HG02852 (cell line): Measurements from ENCODE around the gene NFIB.

Experiments used
- ATAC-seq: cut with Tn5 transposase; IDR thresholded peaks from one replicate; pipeline ENCODE4 v1.9.1; 2021; ENCODE audit warnings: mild to moderate bottlenecking, moderate library complexity; ENCODE audit not compliant: unreplicated experiment

The NFIB gene

GRCh38 chr9:14192556-14192955 is 121.4 kb downstream of the NFIB start:
- no peak for ATAC-seq

GRCh38 chr9:14191512-14191911 is 122.4 kb downstream of the NFIB start:
- no peak for ATAC-seq

GRCh38 chr9:14190240-14190639 is 123.7 kb downstream of the NFIB start:
- no peak for ATAC-seq

- ATAC-seq: no peak
These were observed 124.4 kb downstream of the NFIB start for GRCh38 chr9:14189578-14189977.

GRCh38 chr9:14189146-14189545 is 124.8 kb downstream of the NFIB start:
- no peak for ATAC-seq

GRCh38 chr9:14188538-14188937 is 125.4 kb downstream of the NFIB start:
- no peak for ATAC-seq

GRCh38 chr9:14188011-14188410 is 125.9 kb downstream of the NFIB start:
- ATAC-seq: no peak

GRCh38 chr9:14186096-14186495 is 127.8 kb downstream of the NFIB start:
- ATAC-seq: no peak

GRCh38 chr9:14185016-14185415 is 128.9 kb downstream of the NFIB start:
- no peak for ATAC-seq

- no peak for ATAC-seq
These were observed 130.9 kb downstream of the NFIB start for GRCh38 chr9:14183001-14183400.

GRCh38 chr9:14180960-14181537 is 132.9 kb downstream of the NFIB start:
- ATAC-seq: no peak

GRCh38 chr9:14180093-14180959 is 133.6 kb downstream of the NFIB start:
- no peak for ATAC-seq

GRCh38 chr9:14179449-14179848 is 134.5 kb downstream of the NFIB start:
- ATAC-seq: no peak

GRCh38 chr9:14175778-14176177 is 138.2 kb downstream of the NFIB start:
- no peak for ATAC-seq

GRCh38 chr9:14173713-14174112 is 140.2 kb downstream of the NFIB start:
- no peak for ATAC-seq

GRCh38 chr9:14170973-14171596 is 142.9 kb downstream of the NFIB start:
- peak; percentile 76 for ATAC-seq

GRCh38 chr9:14170392-14170931 is 143.5 kb downstream of the NFIB start:
- ATAC-seq: no peak

- no peak for ATAC-seq
These were observed 145.6 kb downstream of the NFIB start for GRCh38 chr9:14168381-14168780.

GRCh38 chr9:14165376-14166035 is 148.4 kb downstream of the NFIB start:
- ATAC-seq: no peak

GRCh38 chr9:14164908-14165307 is 149.0 kb downstream of the NFIB start:
- ATAC-seq: no peak
